GM12872 (cell line): ENCODE data around the gene ABCB11.

ENCODE experiments used
- CTCF ChIP-seq: IDR thresholded peaks from 3 replicates; pipeline ENCODE4 v1.5.1; 2011; ENCODE audit warnings: low read depth, mild to moderate bottlenecking, low read length, moderate library complexity; ENCODE audit not compliant: insufficient read depth

Gene ABCB11

GRCh38 chr2:169049142-169049541, 18.0 kb upstream of the ABCB11 start:
- no peak for TF ChIP-seq CTCF

GRCh38 chr2:169047256-169048250, 16.4 kb upstream of the ABCB11 start:
- no peak for TF ChIP-seq CTCF

GRCh38 chr2:169046440-169047151, 15.5 kb upstream of the ABCB11 start:
- TF ChIP-seq CTCF = no peak

GRCh38 chr2:169042856-169043255, 11.7 kb upstream of the ABCB11 start:
- TF ChIP-seq CTCF = no peak

GRCh38 chr2:169041594-169041993, 10.5 kb upstream of the ABCB11 start:
- TF ChIP-seq CTCF = no peak

GRCh38 chr2:169039702-169040101, 8.6 kb upstream of the ABCB11 start:
- no peak for TF ChIP-seq CTCF

- TF ChIP-seq CTCF = no peak
Measured at GRCh38 chr2:169038338-169038757, 7.2 kb upstream of the ABCB11 start.
